Esophagus squamous epithelium (tissue), 4 donors: Measurements from ENCODE around the gene ADAMTS9.

Source experiments
- POLR2A ChIP-seq, 4 donors: fragments of 450-650 bp; IDR thresholded peaks; one replicate each; pipeline ENCODE4 v1.6.1; 2017; ENCODE audit warnings: antibody characterized with exemption in 4 of 4, mild to moderate bottlenecking in 4 of 4, moderate library complexity in 3 of 4
- TF ChIP-seq, protein P1 (sequence below), 6 experiments: fragments of 450-650 bp in 4 of 6; fragments of 200-600 bp in 2 of 6; sonication (generic) in 2 of 6; IDR thresholded peaks; one replicate each; pipeline ENCODE4 v1.5.1; 2016 to 2019; ENCODE audit warnings: antibody characterized with exemption in 6 of 6, mild to moderate bottlenecking in 4 of 6, moderate library complexity in 4 of 6

- no peak for TF ChIP-seq POLR2A (IDR thresholded peaks at IDR 0.05)
- TF ChIP-seq, protein P1, sequence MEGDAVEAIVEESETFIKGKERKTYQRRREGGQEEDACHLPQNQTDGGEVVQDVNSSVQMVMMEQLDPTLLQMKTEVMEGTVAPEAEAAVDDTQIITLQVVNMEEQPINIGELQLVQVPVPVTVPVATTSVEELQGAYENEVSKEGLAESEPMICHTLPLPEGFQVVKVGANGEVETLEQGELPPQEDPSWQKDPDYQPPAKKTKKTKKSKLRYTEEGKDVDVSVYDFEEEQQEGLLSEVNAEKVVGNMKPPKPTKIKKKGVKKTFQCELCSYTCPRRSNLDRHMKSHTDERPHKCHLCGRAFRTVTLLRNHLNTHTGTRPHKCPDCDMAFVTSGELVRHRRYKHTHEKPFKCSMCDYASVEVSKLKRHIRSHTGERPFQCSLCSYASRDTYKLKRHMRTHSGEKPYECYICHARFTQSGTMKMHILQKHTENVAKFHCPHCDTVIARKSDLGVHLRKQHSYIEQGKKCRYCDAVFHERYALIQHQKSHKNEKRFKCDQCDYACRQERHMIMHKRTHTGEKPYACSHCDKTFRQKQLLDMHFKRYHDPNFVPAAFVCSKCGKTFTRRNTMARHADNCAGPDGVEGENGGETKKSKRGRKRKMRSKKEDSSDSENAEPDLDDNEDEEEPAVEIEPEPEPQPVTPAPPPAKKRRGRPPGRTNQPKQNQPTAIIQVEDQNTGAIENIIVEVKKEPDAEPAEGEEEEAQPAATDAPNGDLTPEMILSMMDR (IDR thresholded peaks at IDR 0.05), result no peak
Measured at GRCh38 chr3:64491843-64492242, 196.0 kb downstream of the ADAMTS9 start.
